ENCODE data around the gene IDH2.
A peak's percentile ranks its signal among the peaks of the same experiment; 100 is the strongest.
"Not testable (repeated sequence)": the region's sequence is repeated elsewhere in the genome, so short reads cannot be mapped to it uniquely, and the experiment has no call there.

The IDH2 gene

DNA sequence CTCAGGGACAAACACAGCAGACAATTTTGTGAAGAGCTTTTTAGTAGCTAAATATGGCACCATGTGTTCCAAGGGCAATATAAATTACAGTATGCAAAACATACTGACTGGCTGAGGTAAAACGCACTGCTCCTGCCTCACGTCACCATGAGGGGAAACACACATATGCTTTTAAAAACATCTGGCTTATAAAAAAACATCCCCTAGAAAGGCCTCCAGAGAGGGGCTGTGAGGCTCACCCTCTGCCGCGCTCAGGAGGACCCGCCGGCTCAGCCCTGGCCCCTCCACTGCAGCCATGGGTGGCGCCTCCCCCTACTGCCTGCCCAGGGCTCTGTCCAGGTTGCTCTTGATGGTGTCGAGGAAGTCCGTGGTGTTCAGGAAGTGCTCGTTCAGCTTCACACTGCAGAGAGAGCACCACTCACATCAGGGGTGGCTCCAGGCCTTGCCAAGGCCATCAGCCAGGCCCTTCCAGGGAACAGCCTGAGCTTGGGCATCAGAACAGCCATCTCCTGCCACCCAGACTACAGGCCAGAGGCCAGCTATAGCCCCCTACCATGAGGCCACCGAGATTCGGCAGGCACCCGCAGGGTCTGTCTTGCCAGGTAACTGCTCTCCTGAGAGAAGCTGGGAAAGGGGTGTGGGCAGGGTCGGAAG is 18.2 kb downstream of the IDH2 start:
- no peak for DNase-seq (ENCODE audit: low spot score)

DNA sequence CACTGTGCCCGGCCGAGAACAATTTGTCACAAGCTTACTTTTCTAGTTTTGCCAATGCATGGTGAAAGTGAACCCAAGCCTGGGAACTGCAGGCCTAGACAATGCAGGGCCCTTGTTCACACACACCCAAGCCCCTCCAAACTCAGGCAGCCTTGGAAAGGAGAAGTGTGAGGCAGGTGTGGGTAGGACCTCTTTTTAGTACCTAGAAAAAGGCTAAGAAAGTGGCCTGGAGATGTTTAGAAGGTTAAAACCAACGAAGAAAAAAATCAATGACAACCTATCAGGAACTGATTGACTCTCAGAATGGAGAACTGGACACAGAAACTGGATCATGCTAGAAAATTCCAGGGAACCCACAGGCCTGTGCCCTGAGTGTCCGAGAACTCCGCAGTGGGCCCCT is 18.8 kb downstream of the IDH2 start:
- DNase-seq (ENCODE audit: low spot score), result no peak

DNA sequence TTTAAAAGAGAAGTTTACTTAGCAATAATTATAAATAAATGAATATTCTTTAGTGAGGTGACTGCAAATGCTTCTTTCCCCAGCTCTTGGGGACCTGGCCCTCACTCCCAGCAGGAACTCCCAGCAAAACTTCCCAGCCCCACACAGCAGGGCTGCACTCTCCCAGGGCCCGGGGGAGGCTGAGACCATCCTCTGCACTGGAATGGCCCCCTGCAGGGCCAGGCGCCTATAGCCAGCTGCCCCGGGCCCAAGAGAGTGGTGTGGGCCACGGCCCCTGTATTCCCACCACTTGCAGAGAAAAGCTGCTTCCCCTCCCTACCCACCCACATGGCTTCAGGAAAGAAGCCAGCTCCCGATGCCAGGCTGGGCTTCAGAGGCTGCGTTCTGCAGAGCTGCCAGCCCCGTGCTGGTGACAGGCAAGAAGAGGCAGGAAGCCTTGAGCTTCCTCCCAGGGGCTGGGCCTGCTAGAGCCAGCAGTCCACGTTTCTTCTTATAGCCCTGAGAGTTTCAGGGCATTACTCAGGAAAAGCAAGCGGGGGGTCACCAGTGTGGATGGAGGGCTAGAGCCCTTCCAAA is 20.0 kb downstream of the IDH2 start:
- DNase-seq (ENCODE audit: low spot score), result no peak

DNA sequence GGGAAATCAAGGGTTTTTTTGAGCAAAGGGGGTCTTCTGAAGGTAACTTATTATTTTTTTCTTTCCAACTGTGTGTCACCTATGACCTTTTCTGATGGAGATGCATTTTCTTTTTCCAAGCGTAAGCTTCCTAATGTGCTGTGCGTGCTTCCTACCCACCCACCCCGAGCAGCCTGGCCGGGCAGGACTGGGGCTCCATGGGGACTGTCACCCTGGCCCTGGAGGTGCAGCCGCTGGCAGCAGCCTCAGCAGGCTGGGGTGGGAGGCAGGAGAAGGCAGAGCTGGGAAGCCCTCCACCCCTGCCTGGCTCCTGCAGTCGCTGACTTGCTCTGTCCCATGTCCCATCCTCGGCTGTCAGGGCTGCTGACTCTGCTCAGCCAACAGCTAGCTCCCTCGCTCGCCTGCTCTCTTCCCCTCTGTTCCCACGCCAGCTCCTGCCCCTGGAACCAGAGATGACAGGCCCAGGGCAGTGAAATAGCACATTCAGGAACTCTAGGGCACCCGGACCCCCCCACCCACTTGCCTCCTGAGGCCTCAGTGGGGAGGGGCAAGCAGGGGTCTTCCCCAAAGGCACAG is 21.4 kb downstream of the IDH2 start:
- no peak for DNase-seq (ENCODE audit: low spot score)

DNA sequence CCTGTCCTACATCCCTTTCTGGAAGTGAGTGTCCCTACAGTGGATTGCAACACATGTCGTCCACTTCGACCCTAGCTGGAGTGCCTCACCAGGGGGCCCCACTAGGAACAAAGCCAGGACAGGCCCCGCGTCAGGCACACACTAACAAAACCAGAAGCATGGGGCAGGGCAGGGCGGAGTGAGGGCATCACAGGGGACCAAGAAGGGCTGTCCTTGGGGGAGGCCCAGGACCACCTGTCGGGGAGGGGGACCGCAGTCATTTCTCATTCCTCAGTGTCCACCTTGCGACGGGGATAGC is 21.9 kb downstream of the IDH2 start:
- no peak for DNase-seq (ENCODE audit: low spot score)

DNA sequence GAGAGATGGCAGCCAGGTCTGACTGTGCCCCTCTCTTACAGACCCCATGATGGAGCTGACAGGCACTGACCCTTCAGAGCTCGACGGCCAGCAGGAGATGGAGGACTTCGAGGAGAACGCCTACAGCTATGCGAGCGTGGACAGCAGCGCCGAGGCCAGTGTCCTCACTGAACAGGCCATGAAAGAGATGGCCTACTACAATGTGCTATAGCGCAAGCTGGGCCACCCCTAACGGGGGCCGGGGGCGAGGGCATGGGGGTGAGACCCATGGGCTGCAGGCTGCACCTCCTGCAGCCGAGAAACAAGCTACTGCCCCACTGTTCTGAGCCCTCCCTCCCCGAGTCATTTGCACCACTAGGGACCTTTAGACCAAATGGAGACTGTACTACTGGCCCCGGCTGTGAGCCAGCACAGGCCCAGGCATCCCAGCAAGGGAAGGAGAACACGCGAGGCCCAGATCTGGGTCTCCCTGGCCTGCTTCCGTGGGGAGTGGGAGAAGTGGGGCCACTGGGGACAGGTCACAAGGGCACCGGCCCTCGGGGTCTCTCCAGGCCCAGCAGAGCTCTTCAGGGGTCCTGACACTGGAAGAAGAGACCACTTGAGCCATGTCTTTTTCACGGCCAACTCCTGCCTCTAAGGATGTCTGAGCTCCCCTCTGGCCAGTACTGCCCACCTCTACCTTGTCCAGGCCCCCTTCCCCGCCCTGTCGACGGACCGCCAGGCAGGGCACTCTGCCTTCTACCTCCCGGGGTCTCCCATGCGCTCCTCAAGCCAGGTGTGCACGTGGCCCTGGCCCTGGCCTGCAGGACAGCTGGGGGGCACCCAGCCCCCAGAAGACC is 22.4 kb downstream of the IDH2 start:
- DNase-seq (ENCODE audit: low spot score), result no peak

DNA sequence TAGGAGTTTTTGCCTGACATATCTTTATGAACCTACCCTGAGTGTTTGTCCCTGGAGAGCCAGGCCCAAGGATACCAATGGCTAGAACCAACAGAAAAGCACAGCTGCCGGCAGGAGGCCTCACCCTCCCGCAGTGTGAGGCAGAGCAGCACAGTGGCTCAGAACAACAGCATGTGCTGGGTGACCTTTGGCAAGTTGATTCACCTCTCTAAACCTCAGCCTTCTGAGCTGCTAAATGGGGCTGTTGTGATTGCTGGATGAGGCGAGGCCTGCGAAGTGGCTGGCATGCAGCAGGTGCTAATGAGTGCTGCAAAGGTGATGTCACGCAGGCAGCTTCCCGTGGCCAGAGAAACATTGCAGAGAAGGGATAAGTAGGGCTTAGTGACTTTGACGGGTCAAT is 23.3 kb downstream of the IDH2 start:
- no peak for DNase-seq (ENCODE audit: low spot score)

DNA sequence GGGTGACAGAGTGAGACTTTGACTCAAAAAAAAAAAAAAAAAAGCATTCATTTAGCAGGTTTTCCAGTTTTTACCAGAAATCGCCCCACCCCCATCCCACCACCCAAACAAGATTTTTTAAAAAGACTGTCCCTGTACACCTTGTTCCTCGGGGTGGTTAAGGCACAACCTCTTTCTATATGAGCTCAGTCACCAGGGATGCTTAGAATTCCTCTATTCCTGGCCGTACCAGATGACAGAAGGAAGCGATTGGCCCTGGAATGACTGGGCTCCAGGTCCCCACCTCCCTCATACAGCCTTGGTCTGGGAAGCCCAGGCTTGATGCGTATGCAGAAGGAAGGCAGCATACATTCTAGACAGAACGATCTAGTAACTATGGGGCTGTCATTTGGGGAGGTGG is 25.6 kb downstream of the IDH2 start:
- DNase-seq (ENCODE audit: low spot score), result no peak

DNA sequence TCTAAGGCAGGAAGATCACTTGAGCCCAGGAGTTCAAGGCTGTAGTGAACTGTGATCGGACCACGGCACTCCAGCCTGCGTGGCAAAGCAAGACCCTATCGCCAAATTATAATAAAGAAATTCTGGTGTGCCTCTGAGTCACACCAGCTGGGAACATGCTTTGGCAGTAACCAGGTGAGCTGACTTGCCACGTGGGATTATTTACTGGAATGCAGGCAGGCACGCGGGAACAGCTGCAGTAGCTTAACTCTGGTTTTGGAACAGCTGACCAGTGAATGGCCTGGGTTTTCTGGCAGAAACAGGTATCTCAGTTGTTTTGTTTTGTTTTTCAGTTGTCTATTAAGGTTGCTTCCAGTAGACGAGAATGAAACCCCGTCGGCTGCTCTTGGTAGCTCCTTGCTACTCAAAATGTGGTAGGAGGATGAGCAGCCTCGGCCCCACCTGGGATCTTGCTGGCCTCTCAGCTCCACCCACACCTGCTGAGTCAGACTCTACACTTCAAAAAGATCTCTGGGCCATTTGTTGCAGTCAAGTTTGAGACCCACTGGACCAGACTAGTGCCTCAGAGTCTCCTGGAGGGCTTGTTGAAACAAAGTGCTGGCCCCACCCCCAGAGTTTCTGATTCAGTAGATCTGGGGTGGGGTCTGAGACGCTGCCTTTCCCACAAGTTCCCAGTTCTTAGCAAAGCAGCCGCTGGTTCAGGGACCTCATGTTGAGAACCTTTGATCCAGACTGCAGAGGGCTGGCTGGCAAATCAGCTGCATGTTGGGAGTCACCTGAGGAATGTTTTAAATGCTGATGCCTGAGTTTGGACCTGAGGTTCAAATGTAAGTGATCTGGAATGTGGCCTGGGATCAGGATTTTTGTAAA is 26.6 kb downstream of the IDH2 start:
- DNase-seq (ENCODE audit: low spot score), result no peak

DNA sequence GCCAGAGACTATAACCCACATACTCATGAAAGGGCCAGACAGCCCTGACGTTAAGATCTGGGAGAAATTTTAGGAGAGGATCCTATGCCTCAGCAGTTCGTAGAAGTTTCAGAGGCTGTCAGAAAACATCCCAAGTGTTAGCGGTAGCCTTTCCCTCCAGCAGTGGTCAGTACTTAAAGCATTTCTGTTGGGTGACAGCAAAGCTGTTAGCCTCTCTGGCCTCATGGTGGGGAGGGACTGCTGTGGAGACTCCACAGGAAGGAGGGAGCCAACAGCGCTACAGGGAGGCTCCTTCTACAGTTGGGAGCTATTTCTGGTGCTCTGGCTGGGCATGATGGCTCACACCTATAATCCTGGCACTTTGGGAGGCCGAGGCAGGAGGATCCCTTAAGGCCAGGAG is 27.4 kb downstream of the IDH2 start:
- DNase-seq (ENCODE audit: low spot score), result no peak

DNA sequence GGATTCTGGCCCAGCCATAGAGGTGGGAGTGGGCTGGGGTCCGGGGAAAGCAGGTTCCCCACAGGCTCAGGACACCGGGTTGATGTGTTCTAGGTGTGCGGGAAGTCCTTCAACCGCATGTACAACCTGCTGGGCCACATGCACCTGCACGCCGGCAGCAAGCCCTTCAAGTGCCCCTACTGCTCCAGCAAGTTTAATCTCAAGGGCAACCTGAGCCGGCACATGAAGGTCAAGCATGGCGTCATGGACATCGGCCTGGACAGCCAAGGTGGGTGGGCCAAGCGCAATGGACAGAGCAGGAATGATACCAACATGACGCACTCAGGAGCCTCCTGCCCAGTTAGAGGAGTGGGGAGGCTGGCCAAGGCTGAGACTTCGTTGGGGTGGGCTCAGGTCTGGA is 28.2 kb downstream of the IDH2 start:
- no peak for DNase-seq (ENCODE audit: low spot score)

DNA sequence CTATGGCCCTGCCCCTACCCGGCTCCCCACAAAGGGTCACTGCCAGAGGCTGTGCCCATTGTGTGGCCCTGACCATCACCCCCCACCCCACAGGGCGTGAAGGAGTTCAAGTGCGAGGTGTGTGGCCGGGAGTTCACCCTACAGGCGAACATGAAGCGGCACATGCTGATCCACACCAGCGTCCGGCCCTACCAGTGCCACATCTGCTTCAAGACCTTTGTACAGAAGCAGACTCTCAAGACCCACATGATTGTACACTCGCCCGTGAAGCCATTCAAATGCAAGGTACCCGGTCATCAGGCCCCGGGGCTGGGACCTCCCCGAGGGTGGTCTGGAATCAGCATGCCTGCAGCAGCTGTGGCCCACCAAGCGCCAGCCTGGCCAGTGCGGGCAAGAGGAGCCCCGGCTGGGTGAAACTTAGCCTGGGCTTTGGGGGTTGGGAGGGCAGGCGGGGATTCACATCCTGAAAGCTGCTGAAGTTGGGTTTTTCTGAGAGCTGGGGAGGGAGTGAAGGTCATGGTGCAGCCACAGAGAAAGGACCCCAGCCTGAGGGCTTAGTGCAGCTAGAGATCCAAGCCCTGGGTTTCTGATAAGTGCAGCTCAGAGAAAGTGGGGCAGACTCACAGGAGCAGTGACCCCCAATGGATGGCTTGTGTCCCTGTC is 29.2 kb downstream of the IDH2 start:
- no peak for DNase-seq (ENCODE audit: low spot score)

DNA sequence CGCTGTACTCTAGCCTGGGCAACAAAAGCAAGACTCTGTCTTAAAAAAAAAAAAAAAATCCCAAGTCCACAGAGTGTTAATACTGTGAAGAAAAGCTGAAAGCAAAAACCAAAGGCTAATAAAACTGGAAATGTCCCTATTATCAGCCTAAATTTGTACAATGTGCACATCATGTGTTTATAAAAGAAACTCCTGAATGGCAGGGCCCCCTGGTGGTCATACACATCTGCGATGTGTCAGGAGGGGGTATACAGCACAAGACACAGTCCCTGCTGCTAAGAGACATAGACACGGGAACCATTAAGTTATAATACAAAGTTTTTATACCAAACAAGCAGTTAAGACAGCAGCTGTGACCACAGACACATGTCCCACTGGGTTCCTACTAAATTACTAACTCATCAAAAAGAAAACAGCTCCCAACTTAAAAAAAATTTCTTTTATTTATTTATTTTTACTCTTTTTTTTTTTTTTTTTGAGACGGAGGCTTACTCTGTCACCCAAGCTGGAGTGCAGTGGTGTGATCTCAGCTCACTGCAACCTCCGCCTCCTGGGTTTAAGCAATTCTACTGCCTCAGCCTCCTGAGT is 31.0 kb downstream of the IDH2 start:
- peak; percentile 84 for DNase-seq (ENCODE audit: low spot score)

DNA sequence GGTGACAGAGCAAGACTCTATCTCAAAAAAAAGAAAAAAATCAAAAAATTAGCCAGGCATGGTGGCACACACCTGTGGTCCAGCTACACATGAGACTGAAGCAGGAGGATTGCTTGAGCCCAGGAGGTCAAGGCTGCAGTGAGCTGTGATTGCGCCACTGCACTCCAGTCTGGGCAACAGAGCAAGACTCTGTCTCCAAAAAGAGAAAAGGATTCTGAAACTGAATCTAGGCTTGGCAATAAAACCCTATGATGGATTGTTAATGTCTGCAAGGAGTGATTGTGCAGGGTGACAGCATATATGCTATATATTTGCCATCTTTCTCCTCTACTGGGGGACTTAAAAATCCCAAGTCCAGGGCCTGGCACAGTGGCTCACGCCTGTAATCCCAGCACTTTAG is 31.6 kb downstream of the IDH2 start:
- not testable (repeated sequence) for DNase-seq (ENCODE audit: low spot score)

DNA sequence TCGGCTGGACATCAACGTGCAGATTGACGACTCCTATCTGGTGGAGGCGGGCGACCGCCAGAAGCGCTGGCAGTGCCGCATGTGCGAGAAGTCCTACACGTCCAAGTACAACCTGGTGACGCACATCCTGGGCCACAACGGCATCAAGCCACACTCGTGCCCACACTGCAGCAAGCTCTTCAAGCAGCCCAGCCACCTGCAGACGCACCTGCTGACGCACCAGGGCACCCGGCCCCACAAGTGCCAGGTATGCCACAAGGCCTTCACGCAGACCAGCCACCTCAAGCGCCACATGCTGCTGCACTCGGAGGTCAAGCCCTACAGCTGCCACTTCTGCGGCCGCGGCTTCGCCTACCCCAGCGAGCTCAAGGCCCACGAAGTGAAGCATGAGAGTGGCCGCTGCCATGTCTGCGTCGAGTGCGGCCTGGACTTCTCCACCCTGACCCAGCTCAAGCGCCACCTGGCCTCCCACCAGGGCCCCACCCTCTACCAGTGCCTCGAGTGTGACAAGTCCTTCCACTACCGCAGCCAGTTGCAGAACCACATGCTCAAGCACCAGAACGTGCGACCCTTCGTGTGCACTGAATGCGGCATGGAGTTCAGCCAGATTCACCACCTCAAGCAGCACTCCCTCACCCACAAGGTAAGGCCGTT is 34.2 kb downstream of the IDH2 start:
- no peak for DNase-seq (ENCODE audit: low spot score)

DNA sequence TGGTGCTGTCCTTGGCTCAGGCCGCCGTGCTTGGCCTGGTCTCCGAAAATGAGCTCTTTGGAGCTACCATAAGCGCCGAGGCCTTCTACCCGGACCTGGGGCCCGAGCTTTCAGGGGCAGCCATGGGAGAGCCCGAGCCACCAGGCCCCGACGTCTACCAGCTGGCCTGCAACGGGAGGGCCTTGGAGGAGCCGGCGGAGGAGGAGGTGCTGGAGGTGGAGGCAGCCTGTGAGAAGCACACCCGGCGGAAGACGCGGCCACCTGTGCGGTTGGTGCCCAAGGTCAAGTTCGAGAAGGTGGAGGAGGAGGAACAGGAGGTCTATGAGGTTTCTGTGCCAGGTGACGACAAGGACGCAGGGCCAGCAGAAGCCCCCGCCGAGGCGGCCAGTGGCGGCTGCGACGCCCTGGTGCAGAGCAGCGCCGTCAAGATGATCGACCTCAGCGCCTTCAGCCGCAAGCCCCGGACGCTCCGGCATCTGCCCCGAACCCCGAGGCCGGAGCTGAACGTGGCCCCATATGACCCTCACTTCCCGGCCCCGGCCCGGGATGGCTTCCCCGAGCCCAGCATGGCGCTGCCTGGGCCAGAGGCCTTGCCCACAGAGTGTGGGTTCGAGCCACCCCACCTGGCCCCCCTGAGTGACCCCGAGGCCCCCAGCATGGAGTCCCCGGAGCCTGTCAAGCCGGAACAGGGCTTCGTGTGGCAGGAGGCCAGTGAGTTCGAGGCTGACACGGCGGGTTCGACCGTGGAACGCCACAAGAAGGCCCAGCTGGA is 34.9 kb downstream of the IDH2 start:
- DNase-seq (ENCODE audit: low spot score), result no peak

DNA sequence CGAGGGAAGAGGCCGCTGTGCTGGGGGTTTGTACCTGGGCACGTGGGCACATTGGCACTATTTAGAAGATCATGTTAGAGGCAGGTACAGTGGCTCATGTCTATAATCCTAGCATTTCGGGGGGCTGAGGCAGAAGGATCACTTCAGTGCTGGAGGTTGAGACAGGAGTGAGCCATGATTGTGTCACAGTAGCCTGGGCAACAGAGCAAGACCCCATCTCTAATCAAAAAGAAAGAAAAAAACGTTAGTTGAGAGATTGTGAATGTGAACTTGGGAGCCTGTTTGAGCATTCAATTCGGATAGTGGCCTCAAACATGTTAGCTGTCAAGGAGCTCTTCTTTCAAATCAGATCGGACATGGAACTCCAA is 36.6 kb downstream of the IDH2 start:
- DNase-seq (ENCODE audit: low spot score), result no peak

DNA sequence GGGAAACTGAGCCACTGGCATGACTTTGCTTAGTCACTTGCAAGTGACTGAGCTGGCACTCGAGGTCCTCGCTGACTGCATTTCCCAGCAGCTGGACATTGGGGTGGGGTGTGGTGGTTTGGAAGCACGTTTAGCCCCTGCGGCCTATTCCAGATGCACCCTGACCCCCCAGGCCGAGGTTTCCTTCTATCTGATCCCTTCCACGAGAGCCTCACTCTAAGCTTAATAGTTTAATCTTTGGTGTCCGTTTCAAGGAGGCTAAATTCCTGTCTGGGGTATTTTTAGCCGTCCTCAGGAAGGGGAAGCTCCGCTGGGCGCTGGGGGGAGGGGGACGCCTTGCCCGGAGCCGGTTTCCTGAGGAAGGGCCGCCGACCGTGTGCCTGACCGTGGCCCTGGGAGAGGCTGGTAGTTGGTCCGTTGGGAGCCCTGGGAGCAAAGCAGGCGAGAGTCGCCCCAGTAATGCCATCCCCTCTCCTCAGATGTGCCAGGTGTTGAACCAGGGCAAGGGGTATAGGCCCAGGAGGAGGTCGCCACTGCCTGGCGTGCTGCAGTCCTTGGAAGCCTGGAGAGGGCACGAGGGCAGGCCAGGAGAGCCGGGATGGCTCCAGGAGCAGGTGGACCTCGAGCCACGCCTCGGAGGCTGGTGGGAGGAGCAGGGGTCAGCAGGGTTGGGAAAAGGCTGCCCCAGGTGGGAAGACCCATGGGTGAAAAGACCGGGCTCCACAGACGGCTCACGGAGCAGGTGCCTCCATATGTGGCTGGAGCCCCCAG is 37.2 kb downstream of the IDH2 start:
- no peak for DNase-seq (ENCODE audit: low spot score)

DNA sequence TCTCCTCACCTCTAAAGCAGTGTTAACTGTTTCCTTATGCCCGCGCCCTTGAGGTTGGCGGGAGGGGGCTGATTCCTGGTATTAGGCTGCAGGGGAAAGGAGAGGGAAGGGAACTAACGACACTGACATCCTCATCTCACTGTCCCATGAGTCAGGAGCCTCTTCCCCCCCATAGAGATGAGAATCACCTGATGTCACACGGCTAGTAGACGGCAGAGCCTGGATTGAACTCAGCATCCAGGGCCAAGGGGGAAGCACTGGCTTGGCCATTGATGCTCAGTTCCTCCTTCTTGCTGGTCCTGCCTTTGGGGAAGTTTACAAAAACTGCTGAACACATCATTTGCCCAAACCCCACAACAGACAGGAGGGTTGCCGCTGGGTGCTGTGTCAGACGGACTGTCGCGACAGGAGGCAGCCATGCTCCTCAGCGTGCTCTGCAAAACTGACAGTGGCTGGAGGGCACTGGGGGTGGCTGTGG is 38.5 kb downstream of the IDH2 start:
- DNase-seq (ENCODE audit: low spot score), result peak; percentile 16
